HEK293 (cell line): ENCODE data around the gene RTRAF.

ENCODE experiments used
- CTCF ChIA-PET: fragments of 350-600 bp; formaldehyde crosslinking; extraction: SDS; loops from one replicate; lab custom pipeline; 2021; ENCODE audit warnings: antibody characterized with exemption; lab: Yijun Ruan, JAX
- POLR2A ChIA-PET: fragments of 300-600 bp; formaldehyde crosslinking; extraction: SDS; loops from one replicate; lab custom pipeline; 2020; ENCODE audit warnings: antibody characterized with exemption, inconsistent platforms; lab: Yijun Ruan, JAX
- H3K27ac ChIP-seq: fragments of 200-500 bp; sonication (Bioruptor generic); 2 replicates; pipeline ENCODE4 v1.5.1; 2014; ENCODE audit warnings: low read depth, low read length, control low read depth, inconsistent platforms; ENCODE audit errors: extremely low read depth
- H3K36me3 ChIP-seq, 2 experiments: fragments of 200-500 bp in 1 of 2; sonication (Bioruptor generic) in 1 of 2; 1 replicate in 1 of 2; 2 replicates in 1 of 2; pipeline ENCODE4 v1.5.1; 2014 to 2017; ENCODE audit warnings: inconsistent platforms in 2 of 2, low read length in 2 of 2; ENCODE audit not compliant: control insufficient read depth in 2 of 2, insufficient read depth in 1 of 2
- H3K4me1 ChIP-seq: fragments of 200-500 bp; sonication (Bioruptor generic); 2 replicates; pipeline ENCODE4 v1.5.1; 2014; ENCODE audit warnings: mild to moderate bottlenecking, low read length, inconsistent platforms; ENCODE audit not compliant: control insufficient read depth, insufficient read depth
- H3K4me3 ChIP-seq: 2 replicates; pipeline ENCODE4 v1.5.1; 2011; ENCODE audit warnings: low read depth, mild to moderate bottlenecking, control low read depth, low read length, moderate library complexity
- H3K9me3 ChIP-seq: fragments of 200-500 bp; sonication (Bioruptor generic); 2 replicates; pipeline ENCODE4 v1.5.1; 2014; ENCODE audit warnings: low read depth, low read length, inconsistent platforms; ENCODE audit not compliant: control insufficient read depth, insufficient read depth
- BCL6B ChIP-seq: fragments of 450-650 bp; formaldehyde crosslinking; IDR thresholded peaks from 2 replicates; pipeline ENCODE4 v1.5.1; 2017; ENCODE audit warnings: missing biosample characterization, missing genetic modification characterization
- CTCF ChIP-seq: fragments of 450-650 bp; formaldehyde crosslinking; IDR thresholded peaks from 2 replicates; pipeline ENCODE4 v1.5.1; 2016; ENCODE audit warnings: missing biosample characterization, missing genetic modification characterization
- KLF7 ChIP-seq: fragments of 450-650 bp; formaldehyde crosslinking; IDR thresholded peaks from 2 replicates; pipeline ENCODE4 v1.5.1; 2016; ENCODE audit warnings: missing biosample characterization, missing genetic modification characterization, borderline replicate concordance
- KLF9 ChIP-seq: fragments of 450-650 bp; formaldehyde crosslinking; IDR thresholded peaks from 2 replicates; pipeline ENCODE4 v1.5.1; 2016; ENCODE audit warnings: missing biosample characterization, missing genetic modification characterization, low read depth
- TCF7L2 ChIP-seq: IDR thresholded peaks from 2 replicates; pipeline ENCODE4 v1.6.1; 2011; ENCODE audit warnings: low read depth, mild to moderate bottlenecking, inconsistent platforms, low read length, moderate library complexity, borderline replicate concordance
- TRIM28 ChIP-seq: IDR thresholded peaks from 2 replicates; pipeline ENCODE4 v1.6.1; 2011; ENCODE audit warnings: low read length, control low read depth, borderline replicate concordance
- ZBTB26 ChIP-seq: fragments of 450-650 bp; formaldehyde crosslinking; optimal IDR thresholded peaks from 2 replicates; pipeline ENCODE3; 2016; ENCODE audit warnings: missing biosample characterization, mild to moderate bottlenecking, missing genetic modification characterization
- ZBTB6 ChIP-seq: fragments of 450-650 bp; formaldehyde crosslinking; IDR thresholded peaks from 2 replicates; pipeline ENCODE4 v1.5.1; 2017; ENCODE audit warnings: missing biosample characterization, missing genetic modification characterization
- ZNF174 ChIP-seq: fragments of 450-650 bp; formaldehyde crosslinking; IDR thresholded peaks from 2 replicates; pipeline ENCODE4 v1.5.0; 2017; ENCODE audit warnings: missing biosample characterization, mild to moderate bottlenecking, missing genetic modification characterization
- ZNF175 ChIP-seq: fragments of 450-650 bp; formaldehyde crosslinking; IDR thresholded peaks from 2 replicates; pipeline ENCODE4 v1.5.1; 2016; ENCODE audit warnings: missing biosample characterization, missing genetic modification characterization
- ZNF2 ChIP-seq: fragments of 450-650 bp; formaldehyde crosslinking; IDR thresholded peaks from 2 replicates; pipeline ENCODE4 v1.5.1; 2016; ENCODE audit warnings: missing biosample characterization, missing genetic modification characterization
- ZNF514 ChIP-seq: fragments of 450-650 bp; formaldehyde crosslinking; IDR thresholded peaks from 2 replicates; pipeline ENCODE4 v1.5.1; 2016; ENCODE audit warnings: missing biosample characterization, missing genetic modification characterization
- ZNF558 ChIP-seq: fragments of 450-650 bp; formaldehyde crosslinking; IDR thresholded peaks from 2 replicates; pipeline ENCODE4 v1.5.1; 2016; ENCODE audit warnings: missing biosample characterization, missing genetic modification characterization
- ZNF707 ChIP-seq: fragments of 450-650 bp; formaldehyde crosslinking; IDR thresholded peaks from 2 replicates; pipeline ENCODE4 v1.5.1; 2016; ENCODE audit warnings: missing biosample characterization, missing genetic modification characterization
- ZSCAN30 ChIP-seq: fragments of 450-650 bp; IDR thresholded peaks from 2 replicates; pipeline ENCODE4 v1.5.1; 2018; ENCODE audit warnings: missing biosample characterization, mild to moderate bottlenecking, missing genetic modification characterization, moderate library complexity

The RTRAF gene

GRCh38 chr14:51981218-51981854, 8.0 kb upstream of the RTRAF start (continued):
- TF ChIP-seq ZNF175 (tag by site-specific recombination) (no peak), ZBTB6 (no peak), ZNF707 (tag by site-specific recombination) (no peak), ZNF2 (tag by site-specific recombination) (no peak), KLF9 (tag by site-specific recombination) (no peak), BCL6B (tag by site-specific recombination) (no peak)

- peaks cover 21 to 22% of the 10 kb centered on the region in 2 experiments for H3K36me3 ChIP-seq
- no peaks in the 10 kb centered on the region for H3K9me3 ChIP-seq
- 0 out of 2 replicates have a peak overlapping the region, but pooled peaks have one; percentile 70 for H3K27ac ChIP-seq
- peaks cover 4% of the 10 kb centered on the region; the same call in 1 of the 2 replicates for H3K4me1 ChIP-seq
- CTCF ChIA-PET, result interaction anchor here (0.6 to 2.4 kb wide), 2 partner anchors 10 to 180 kb away, joined by 4 to 10 read pairs; no protein-coding TSS in a partner anchor
- TF ChIP-seq ZNF174 (tag by site-specific recombination) (no peak), CTCF (no peak), ZNF514 (tag by site-specific recombination) (no peak)
- no peak overlapping the region for H3K4me3 ChIP-seq
- POLR2A ChIA-PET, result interaction anchor here (0.6 to 1.1 kb wide), 2 partner anchors 84 to 855 kb away, joined by 3 to 4 read pairs; no protein-coding TSS in a partner anchor
Measured at GRCh38 chr14:51988221-51988620, 1.1 kb upstream of the RTRAF start.

- peaks cover 41 to 44% of the 10 kb centered on the region in 2 experiments for H3K36me3 ChIP-seq
- H3K4me1 ChIP-seq, result peaks cover 4% of the 10 kb centered on the region; the same call in 1 of the 2 replicates
- peak overlapping the region; percentile 97 for H3K4me3 ChIP-seq
- H3K27ac ChIP-seq, result no peak overlapping the region
- CTCF ChIA-PET, result interaction anchor here (0.5 to 1.2 kb wide), 2 partner anchors 9 to 16 kb away, joined by 3 read pairs; no protein-coding TSS in a partner anchor
- H3K9me3 ChIP-seq, result no peaks in the 10 kb centered on the region
- TF ChIP-seq TCF7L2 (no peak), TRIM28 (no peak), ZSCAN30 (tag by site-specific recombination) (no peak), KLF7 (no peak), ZBTB26 (no peak), ZNF558 (tag by site-specific recombination) (no peak)
- TF ChIP-seq, all 188 proteins: peak for 0
- POLR2A ChIA-PET, result no interaction called here
Measured at GRCh38 chr14:51990488-51990887, 1.1 kb downstream of the RTRAF start.
